Stimulated activated CD4-positive, alpha-beta T cell treated with anti-CD3 and anti-CD28 coated beads, Interleukin-12 subunit alpha, Interleukin-12 subunit beta, amount 100 ng/mL, for 24 hours (primary cell): ENCODE results near the gene TGIF2LX.
"Not testable (repeated sequence)": the region's sequence is repeated elsewhere in the genome, so short reads cannot be mapped to it uniquely, and the experiment has no call there.

Experiments used
- DNase-seq, 2 experiments: peaks; one replicate each; pipeline ENCODE4 v3.0.0-alpha.2; 2020; ENCODE audit warnings: low read depth in 2 of 2

TGIF2LX gene

DNA sequence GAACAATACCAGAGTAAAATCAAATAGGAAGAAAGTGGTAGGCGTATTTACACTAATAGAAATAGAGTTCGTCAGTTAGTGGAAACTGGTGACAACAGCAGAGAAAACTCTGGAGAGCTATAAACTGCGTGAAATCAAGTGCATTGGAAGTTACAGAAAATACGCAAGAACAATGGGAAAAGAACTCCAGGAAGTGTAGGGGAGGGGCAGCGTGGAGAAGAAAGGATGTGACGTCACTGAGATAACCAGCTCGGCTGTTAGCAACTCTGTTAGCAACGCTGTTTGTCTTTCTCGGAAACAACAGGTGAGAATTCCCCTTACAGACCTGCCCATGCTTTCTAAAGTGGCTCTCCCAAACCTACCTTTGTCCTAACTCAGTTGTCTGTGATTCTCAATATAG, at the start of gene TGIF2LX:
Gene TGIF2LX, plus strand, starts transcription at position 244 of the 400 bp plus-strand sequence. CDS start 178 bp downstream, outside the sequence.
- not testable (repeated sequence) for DNase-seq

DNA sequence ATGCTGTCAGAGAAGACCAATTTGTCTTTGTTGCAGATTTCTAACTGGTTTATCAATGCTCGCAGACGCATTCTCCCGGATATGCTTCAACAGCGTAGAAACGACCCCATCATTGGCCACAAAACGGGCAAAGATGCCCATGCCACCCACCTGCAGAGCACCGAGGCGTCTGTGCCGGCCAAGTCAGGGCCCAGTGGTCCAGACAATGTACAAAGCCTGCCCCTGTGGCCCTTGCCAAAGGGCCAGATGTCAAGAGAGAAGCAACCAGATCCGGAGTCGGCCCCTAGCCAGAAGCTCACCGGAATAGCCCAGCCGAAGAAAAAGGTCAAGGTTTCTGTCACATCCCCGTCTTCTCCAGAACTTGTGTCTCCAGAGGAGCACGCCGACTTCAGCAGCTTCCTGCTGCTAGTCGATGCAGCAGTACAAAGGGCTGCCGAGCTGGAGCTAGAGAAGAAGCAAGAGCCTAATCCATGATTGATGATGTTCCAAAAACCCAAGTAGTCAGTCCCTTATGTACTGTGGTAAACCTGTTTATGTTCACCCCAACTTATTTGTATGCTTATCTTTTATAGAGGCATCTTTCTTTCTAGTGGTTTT, 728 bp downstream of the TGIF2LX start:
- not testable (repeated sequence) for DNase-seq

DNA sequence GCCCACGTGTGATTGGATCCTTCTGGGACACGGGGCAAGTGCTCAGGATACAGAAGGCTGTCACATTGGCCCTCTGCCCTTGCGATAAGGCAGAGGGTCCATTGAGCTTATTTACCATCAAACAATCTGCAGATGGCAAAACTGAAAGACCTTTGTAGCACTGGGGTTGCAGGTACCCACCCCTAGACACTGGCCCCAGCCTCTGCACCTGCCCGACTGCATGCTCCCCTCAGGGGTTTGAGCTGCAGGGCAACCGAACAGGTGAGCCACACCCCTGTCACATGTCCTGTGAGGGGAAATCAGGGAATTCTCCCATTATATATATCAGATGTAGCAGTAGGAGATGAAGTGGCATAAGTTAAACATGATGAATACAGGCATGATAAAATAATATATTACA, 21.4 kb downstream of the TGIF2LX start:
- not testable (repeated sequence) for DNase-seq

DNA sequence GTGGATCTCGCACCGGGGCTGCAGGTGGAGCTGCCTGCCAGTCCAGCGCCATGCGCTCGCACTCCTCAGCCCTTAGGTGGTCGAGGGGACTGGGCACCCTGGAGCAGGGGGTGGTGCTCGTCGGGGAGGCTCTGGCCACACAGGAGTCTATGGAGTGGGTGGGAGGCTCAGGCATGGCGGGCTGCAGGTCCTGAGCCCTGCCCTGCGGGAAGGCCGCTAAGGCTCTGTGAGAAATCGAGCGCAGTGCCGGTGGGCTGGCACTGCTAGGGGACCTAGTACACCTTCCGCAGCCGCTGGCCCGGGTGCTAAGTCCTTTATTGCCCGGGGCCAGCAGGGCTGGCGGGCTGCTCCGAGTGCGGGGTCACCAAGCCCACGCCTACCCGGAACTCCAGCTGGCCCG, 43.9 kb downstream of the TGIF2LX start:
- not testable (repeated sequence) for DNase-seq
